ENCODE data around the gene SRRM3.
A peak's percentile ranks its signal among the peaks of the same experiment; 100 is the strongest.
"Not testable (repeated sequence)": the region's sequence is repeated elsewhere in the genome, so short reads cannot be mapped to it uniquely, and the experiment has no call there.

Gene SRRM3

DNA sequence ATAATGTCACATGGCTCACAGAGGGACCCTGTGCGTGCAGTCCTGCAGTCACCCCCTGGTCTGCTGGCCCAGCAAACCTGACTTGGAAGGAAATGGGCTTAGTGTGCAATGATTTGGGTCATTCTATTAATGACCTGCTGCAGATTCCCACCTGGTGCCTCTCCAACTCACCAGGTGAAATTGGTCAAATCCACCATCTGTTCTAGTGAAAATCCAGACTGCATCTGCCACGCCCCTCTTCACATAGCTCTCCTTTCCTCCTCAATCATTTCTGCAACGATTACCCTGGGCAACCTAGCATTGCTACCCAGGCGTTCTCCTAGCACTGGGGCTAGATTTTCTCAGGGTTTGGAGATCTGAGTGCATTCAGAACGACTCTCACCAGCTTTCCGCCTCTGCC, 29.4 kb downstream of the SRRM3 start:
- DNase-seq (ENCODE audit: low read depth) = no peak

DNA sequence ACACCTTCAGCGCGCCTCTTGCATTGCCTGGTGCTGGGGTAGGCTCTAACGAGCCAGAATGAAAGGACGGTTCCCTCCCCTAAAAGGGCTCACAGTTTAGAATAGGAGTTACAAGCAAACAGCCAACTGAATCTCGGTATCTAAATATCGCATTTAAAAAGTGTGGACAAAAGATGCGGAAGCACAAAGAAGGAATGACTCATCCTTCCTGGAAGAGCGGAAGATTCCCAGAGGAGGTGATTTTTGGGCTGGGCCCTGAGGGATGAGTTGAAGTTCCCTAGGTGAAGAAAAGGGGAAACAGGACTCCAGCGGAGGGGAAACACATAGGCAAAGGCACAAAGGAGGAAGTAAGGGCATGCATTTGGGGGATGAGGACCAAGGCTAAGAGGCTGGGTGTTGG, 29.9 kb downstream of the SRRM3 start:
- no peak for DNase-seq (ENCODE audit: low read depth)

DNA sequence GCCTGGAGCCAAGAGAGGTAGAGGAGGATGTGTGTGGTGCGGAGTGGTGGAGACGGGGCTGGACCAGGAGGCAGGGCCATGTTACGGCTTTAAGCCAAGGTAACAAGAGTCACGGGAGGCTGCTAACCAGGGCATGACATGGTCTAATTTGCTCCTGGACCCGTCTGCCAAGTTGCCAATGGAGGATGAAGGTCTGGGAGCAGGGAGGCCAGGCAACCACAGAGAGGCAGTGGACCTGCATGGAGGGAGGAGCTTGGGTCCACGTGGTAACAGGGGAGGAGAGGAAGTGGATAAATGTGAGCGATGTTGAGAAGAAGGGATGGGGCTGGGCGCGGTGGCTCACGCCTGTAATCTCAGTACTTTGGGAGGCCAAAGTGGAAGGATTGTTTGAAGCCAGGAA, 31.0 kb downstream of the SRRM3 start:
- no peak for DNase-seq (ENCODE audit: low read depth)

DNA sequence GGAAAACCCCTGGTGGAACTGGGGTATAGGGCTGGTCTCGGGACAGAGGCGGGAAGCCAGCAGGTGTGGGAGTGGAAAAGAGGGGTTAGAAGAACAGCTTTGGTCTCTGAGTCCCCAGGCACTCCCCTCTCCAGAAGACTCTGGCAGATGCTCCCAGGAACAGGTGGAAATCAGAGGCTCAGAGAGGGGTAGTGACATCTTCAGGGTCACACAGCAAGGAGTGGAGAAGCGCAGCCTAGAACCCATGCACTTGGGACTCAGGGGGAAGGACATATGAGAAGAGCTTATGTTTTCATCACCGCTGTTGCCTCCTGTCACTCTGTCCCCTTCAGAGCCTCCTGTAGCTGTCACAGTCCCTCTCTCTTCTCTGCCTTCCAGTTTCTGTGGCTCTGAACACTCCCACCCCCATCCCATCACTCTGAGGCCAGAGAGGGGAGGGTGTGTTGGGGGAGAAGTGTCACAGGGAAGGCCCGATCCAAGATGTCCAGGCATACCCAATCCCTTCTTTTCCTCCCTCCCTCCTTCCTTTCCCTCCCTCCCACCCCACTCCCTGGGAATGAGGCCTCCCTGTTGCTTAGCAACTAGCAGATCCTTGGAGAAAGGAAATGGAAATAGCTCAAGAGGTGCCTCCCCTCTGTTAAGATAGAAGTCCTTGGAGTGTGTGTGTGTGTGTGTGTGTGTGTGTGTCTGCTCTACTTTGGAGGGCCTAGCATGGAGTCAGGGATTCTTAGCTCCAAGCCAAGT, 32.0 kb downstream of the SRRM3 start:
- no peak for DNase-seq (ENCODE audit: low read depth)

- DNase-seq (ENCODE audit: low read depth) = no peak
These were observed 32.5 kb downstream of the SRRM3 start for GRCh38 chr7:76234282-76234584.

- DNase-seq (ENCODE audit: low read depth) = peak; percentile 79
These were observed 33.3 kb downstream of the SRRM3 start for GRCh38 chr7:76234931-76235441.

- DNase-seq (ENCODE audit: low read depth) = no peak
These were observed 34.5 kb downstream of the SRRM3 start for GRCh38 chr7:76236224-76236623.

DNA sequence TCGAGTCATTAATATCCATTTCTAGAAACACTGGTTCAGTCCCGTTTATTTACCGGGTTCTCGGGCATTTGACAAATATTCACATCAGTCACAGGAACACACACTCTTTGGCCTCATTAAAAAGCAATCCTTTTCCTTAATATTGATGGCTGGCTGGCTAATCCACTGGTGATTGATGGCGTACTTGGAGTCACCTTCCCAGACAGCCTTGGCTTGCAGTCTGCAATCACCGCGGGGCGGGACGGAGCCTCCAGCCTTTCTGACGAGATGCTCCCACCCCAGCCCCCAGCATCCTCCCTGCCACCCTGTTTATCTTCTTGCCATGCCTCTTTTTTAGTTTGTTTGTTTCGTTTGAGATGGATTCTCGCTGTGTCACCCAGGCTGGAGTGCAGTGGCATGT, 36.6 kb downstream of the SRRM3 start:
- DNase-seq (ENCODE audit: low read depth) = no peak

- no peak for DNase-seq (ENCODE audit: low read depth)
These were observed 39.4 kb downstream of the SRRM3 start for GRCh38 chr7:76241141-76241540.

GRCh38 chr7:76242517-76243063, 40.9 kb downstream of the SRRM3 start:
- DNase-seq (ENCODE audit: low read depth) = not testable (repeated sequence)

DNA sequence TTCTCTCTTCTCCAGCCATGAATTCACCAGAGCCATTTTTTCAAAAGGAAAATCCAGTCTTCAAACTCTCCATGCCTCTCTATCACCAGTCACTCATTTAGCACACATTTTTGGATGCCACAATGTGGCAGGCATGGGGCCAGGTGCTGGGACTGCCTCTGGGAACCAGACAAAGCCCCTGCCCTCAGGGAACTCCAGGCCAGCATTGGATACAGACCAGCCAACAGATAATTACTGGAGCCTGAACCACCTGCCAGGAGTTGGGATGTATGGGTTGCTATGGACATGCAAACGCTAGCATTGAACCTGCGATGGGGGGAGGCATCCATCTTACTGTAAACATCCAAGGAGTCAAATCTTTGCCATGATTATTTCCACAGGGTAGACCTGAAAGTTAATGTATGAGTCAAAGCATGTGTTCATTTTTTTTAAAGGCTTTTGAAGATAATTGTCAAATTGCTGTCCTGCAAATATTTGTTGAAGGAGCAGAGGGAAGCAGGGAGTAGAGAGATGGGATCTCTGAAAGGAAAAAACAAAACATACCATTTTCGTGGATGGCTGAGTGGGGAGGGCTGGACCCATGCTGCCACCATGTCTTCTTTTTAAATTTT, 43.2 kb downstream of the SRRM3 start:
- no peak for DNase-seq (ENCODE audit: low read depth)

DNA sequence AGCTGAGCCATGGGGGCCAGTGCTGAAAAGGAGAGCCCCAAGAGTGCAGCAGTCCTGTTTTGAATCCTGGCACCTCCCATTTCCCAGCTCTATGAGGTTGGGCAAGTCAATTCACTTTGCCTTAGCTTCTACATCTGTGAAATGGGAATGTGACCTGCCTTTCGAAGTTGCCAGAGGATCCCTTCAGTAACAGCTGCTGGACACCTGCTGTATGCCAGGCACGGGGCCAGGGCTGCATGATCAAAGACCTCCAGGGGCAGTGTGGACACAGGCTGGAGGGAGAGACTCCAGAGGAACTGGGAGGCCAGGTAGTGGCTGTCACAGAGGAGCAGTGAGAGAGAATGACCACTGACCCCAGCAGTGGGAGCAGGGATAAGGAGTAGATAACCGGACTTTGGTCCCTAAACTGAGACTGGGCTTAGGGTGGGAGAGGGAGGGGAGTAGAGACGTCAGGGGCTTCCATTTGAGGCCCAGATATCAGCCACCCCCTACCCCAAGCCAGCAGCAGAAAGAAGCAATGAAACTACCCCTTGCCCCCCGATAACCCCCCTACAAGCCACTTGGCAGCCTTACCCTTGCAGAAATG, 45.2 kb downstream of the SRRM3 start:
- no peak for DNase-seq (ENCODE audit: low read depth)

GRCh38 chr7:76247938-76248337, 46.2 kb downstream of the SRRM3 start:
- DNase-seq (ENCODE audit: low read depth) = no peak

- DNase-seq (ENCODE audit: low read depth) = no peak
These were observed 50.3 kb downstream of the SRRM3 start for GRCh38 chr7:76252021-76252420.

GRCh38 chr7:76254781-76255180, 53.1 kb downstream of the SRRM3 start:
- no peak for DNase-seq (ENCODE audit: low read depth)

- DNase-seq (ENCODE audit: low read depth) = no peak
These were observed 56.3 kb downstream of the SRRM3 start for GRCh38 chr7:76257973-76258372.

GRCh38 chr7:76259124-76260093, 57.7 kb downstream of the SRRM3 start:
- DNase-seq (ENCODE audit: low read depth) = no peak

GRCh38 chr7:76260171-76260703, 58.5 kb downstream of the SRRM3 start:
- peak; percentile 20 for DNase-seq (ENCODE audit: low read depth)

- DNase-seq (ENCODE audit: low read depth) = no peak
These were observed 59.6 kb downstream of the SRRM3 start for GRCh38 chr7:76261329-76261728.

- no peak for DNase-seq (ENCODE audit: low read depth)
These were observed 60.2 kb downstream of the SRRM3 start for GRCh38 chr7:76261931-76262330.

DNA sequence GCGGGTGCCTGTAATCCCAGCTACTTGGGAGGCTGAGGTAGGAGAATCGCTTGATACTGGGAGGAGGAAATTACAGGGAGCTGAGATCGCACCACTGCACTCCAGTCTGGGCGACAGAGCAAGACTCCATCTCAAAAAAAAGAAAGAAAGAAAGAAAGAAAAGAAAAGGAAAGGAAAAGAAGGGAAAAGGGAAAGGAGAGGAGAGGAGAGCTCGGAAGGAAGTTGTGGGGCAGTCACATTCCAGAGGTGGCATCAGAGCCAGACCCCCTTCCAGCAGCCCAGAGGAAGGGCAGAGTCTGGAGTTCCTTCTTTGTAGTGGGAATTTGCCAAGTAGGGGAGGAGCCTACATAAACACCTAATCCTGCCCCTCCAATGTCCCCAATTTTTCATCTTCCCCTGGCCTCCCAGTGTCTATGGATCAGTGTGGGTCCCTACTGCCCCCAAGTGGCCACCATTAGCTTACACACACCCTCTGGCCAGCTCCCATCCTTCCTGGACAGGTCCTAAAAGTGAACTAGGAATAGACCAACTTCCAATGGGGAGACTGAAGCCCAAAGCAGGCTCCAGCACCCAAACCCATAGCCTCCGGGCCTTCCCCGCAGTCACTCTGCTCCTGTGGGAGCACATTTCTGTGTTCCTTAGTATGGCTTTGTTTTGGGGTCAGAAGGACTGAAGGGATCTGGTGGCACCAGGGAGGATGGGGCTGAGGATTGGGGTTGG, 61.1 kb downstream of the SRRM3 start:
- peak; percentile 12 for DNase-seq (ENCODE audit: low read depth)

Measured in activated T-cell treated with anti-CD3 and anti-CD28 coated beads for 24 hours (primary cell).